ENCODE results near the gene GAS7.
"Not testable (repeated sequence)": the region's sequence is repeated elsewhere in the genome, so short reads cannot be mapped to it uniquely, and the experiment has no call there.

Gene GAS7

DNA sequence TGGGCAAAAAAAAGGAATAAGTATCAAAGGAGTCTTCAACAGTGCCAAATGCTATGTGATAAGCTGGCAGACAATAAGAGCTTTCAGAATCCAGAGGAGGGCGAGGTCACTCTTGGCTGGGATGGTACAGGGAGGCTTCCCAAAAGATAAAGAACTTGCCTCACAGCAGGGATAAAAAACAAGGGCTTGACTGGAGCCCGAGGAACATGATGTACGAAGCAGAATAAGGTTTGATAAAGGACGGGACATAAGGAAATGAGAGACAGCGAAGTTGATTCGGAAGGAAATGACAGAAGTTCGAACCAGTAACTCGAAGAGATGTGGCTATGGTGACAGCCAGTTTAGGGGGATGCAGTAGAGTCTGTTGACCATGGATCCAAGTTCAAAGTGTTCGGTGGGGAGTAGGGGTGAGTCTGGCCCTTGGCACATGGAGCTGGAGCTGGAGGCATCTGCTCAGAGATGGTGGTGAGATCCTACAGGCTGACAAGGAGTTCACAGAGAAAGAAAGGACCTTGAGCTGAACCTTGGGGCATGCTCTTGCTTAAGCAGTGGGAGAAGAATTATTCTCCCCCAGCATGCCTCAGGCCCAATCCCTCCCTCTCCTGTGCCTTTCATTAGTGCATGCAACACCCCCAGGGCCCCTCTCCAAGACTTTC lies 155.7 kb downstream of the GAS7 start:
- DNase-seq, result no peak

DNA sequence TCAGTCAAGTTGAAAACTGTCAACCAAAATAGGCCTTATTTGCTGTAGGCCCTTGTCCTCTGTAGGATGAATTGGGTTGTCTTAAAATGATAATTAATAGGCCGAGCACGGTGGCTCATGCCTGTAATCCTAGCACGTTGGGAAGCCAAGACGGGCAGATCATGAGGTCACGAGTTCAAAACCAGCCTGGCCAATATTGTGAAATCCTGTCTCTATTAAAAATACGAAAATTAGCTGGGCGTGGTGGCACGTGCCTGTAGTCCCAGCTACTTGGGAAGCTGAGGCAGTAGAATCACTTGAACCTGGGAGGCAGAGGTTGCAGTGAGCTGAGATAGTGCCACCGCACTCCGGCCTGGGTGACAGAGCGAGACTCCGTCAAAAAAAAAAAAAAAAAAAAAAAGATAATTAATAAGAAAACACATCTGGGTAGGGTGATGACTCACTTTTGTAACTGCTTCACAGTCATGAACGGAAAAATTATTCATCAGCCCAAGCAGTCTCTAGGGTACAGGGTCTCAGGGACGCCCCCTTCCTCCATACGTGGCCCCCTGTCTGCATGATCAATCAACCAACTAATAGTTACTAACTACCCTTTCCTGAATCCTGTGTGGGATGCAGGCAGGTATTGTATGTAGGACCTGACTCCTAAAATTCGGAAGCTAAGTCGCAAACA lies 156.4 kb downstream of the GAS7 start:
- DNase-seq, result no peak

DNA sequence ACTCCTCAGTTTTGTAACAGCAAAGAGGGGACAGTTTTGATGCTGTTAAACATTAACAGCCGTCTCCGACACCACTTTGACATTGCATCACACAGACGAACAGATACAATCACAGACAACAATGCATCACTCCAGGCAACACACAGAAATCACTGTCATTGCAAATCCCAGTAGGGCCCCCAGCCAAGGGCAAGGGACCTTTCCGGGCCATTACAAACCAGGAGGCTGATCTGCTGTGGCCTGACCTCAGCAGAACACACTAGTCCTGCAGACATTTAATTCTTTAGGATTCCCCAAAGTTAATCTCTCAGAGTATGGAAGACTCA lies 157.2 kb downstream of the GAS7 start:
- DNase-seq, result no peak

DNA sequence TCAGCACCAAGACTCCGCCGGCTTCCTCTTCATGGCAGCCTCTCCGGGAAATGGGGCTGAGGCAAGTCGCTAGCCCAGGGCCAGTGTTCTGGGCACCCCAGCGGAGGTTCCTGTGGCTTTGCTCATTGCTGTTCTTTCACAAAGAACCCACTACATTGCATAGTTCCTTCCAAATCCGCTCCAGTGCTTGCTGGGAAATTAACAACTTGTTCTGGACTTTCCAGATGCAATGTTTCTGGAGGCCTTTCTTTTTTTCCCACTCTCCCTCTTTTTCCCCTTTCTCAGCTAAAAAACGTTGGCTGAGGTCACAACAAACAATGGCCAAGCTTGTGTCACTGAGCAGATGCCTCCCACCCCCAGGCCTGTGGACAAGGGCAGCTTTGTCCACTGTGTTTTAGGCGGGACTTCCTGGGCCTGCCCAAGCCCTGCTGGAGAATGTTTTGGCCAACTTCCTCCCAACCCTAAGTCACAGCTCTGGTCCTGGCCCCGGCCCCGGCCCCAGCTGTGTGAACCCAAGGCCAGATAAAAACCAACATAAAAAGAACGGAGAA lies 161.8 kb downstream of the GAS7 start:
- no peak for DNase-seq

DNA sequence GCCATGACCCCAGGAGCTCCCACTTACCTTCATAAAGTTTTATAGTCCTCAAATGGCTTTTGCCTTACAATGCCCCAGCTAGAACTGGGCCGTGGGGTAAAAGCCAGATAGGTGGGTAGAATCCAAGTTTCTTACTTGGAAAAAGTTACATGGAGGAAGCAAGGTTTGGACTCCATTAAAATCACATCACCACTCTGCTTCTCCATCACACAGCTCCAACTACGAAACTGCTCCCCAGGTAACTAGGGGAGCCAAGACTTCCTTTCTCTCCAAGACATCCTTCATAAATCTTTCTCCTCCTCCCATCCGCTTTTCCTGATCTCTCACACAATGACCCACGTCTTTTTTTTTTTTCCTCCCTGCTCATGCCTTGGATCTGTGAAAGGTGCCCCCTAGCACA lies 162.5 kb downstream of the GAS7 start:
- DNase-seq, result no peak

DNA sequence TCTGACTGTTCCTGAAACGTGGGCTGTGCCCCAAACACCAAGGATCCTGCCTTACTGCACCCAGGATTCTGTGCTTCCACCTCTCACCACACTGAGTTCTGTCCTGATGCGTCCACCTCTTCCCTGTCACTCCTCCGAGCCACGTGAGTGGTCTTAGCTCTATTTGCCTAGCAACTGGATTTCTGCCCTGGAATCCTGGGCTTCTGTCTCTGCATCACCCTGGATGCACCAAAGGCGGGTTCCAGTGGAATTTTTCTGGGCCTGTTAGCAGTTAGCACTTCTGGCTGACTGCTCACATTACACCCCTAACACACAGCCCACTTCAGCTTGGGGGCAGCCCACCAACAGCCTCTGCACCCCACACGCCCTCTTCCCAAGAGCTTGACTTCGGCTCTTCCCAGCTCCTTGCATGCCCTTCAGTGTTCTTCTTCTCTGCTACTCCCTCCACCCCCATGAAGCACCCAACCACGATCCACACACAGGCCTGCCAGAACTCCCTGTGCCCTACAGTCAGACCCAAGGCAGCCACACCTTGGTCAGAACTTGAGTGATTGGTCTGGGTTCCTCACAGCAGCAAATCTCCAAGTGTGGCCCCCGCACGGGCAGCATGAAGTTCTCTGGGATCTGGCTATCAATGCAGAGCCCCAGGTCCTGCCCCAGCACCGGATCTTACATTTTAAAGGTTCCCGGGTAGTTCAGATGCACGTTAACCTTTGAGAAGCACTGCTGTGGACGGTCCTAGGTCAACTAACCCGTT lies 163.5 kb downstream of the GAS7 start:
- no peak for DNase-seq

DNA sequence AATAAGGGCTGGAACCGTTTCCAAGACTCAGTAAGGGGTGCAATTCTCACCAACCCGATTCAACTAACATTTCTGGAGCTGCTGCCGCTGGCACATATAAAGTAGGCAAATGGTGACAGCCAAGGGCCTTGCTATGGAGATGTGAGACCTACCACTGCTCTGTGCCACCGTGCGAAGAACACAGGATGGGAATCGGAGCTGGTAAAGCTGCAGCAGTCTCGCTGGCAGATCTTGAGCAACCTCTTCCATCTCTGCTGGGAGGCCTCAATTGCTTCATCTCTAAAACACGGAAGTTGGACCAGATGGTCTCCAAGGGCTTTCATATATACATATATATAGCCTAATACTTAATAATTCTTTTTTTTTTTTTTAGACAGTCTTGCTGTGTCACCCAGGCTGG lies 164.4 kb downstream of the GAS7 start:
- no peak for DNase-seq

DNA sequence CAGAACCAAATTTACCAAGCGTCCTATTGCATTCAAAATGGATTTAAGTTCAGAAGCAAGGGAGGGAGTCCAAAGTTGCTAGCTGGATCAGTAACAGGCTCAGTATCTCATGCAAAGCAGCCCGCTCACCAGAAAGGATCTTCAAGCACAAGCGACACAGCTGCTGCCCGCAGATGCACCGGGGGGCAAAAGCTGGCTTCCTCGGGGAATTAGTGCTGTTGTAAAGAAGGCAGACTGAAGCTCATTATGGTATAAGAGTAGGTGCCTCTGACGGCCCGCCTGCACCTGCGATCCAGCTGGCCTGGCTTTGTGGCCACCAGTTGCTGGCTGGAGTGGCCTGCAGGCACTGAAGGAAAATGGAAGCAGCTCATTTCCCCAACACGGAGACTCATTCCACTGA lies 165.0 kb downstream of the GAS7 start:
- no peak for DNase-seq

DNA sequence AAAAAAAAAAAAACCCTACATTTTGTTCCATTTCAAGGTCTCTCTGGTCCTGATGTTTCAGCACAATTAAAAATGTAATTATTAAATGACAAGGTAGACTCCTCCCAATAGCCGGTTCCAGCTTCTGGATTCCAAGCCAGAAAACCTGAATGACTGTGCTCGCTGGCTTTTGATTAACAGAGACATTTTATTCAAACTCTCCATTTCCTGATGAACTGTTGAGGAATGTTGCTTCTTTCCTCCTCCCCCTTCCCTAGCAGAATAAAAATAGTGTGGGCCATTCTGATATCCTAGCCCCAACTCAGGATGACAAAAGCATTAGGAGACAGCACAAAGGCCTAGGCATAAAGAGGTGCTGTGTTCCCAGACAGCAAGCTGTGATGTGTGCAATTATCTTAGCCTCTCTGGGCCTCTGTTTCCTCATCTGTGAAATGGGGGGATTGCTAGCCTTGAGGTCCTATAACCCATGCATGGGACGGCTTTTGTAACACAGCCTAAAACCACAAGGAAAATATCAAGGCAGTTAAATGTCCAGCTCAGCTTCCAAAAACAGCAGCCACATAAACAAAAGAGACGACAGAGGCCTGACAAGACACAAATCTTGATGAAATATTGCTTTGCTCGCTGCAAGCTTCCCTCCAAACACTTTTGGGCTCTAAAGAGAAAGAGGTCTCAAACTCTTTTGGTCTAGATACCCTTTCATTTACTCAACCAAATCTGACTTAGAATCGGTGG lies 166.1 kb downstream of the GAS7 start:
- no peak for DNase-seq

DNA sequence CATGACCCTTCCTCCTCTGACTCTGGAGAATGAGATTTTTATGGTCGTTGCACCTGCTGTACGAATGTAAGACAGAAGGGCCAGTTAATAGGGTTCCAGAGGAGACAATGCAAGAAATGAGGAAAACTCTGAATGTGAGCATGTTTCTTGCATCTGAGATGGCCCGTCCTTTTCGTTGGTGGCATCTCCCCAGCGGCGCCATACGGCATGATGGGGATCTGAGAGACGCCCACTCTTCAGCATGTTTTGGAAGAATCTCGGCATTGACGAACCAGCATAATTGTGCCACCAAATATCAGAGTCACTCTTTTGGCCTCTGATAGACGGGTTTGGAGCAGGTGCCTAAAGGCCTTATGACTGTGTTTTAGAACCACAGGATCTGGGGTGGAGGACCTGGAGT lies 166.8 kb downstream of the GAS7 start:
- no peak for DNase-seq

DNA sequence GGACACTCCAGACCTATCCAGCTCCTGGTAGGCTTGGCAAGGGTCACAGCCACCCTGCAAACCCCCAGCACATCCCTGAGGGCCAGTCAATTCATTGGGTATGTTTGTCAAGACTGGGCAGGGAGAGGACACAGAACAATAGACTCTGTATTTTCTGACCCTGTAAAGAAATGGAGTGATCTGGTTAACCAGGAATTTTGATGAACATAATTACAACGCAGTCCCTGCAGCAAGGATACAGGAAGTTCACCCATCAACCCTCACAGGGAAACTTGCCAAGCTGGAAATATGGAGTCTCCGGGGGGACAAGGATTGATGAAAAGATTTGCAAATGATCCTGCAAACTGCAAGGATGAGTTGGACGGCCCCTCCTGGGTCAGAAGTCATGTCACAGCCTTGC lies 167.3 kb downstream of the GAS7 start:
- DNase-seq, result no peak

DNA sequence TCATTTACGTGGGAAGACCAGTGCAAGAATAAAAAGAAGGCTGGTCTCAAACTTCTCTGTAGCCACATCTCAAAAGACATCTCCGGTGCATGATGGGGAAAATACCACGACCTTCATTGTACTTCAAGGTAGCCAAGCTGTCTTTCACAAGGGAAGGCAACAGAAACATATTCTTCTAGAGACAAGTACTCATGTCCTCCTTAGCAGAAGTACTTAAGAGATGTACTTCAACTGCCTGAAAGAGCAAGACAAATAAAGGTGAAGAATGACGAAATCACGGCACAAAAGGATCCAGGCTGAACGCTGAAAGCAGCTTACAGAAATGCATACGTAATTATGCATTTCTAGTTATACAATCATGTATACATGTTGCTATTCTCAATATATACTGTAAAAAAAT lies 169.3 kb downstream of the GAS7 start:
- no peak for DNase-seq

DNA sequence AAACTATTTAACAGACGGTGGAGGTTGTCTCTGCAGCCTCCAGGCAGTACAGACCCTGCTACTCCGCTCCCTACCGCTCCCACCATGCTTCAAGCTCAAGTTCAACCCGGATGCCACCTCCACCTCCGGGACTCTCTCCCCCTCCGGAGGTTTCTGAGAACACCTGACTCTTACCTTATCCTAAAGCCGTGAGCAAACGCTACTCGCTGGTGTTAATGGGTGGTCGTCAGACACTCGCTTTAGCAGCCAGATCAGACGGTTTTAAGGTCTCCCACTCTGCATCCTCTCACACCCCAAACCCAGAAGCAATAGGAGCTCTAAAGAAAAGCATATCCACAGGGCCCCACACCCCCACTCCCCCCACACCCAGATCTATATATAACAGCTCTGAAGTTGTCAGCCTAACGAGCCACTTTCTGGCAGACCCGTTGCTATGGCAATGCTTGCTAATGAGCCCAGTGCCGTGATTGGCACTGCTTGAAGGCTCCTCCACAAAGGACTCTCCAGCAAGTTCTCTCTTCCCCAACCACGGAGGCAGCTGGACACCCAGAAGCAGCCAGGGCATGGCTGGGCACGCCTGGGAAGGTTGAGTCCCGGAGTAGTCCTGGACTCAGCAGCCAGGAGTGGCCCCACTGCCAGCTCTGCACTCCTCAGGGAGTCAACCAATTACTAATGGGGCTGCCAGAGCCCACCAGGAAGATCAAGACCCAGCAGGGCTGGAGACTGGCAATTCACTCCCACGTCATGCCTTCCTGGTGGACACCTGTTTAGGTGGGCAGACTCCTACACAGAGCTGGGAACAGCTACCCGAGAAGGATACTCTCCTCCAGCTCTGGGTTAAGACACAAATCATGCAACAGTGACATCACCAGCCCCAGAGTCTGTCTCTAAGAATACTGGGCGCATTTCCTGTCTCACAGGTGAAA lies 172.2 kb downstream of the GAS7 start:
- DNase-seq, result no peak

DNA sequence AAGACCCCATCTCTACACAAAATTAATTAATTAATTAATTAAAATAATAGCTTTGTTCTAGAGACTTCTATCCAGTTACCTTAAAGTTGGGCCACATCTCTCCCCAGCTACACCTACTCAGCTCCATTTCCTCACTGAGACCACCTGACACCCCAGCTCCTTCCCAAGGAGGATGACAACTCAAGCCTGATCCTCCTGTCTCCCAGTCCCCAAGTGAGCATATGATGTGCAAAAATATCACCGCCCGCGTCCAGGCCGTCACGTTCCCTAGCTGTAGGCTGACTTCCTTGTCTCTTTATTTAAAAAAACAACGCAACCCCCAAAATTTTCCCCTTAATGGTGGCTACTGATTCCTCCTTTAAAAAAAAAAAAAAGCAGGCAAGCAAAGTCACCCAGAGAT lies 173.2 kb downstream of the GAS7 start:
- no peak for DNase-seq

DNA sequence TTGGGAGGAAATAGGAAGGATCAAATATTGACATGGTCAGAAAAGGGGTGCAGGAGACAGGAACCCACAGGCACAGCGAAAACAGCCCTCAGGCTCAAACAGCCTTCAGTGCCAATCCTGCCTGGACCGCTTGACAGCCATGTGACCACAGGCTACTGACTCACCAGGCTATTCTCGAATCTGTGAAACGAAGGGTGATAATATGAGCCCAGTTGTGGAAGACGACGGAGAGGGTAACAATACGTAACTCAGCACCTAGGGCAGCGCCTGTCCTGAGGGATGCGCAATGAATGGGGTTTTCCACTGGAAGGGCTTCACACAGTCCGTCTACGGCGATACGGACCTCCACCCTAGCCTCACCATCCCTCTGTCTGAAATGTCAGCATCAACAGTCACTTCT lies 176.0 kb downstream of the GAS7 start:
- no peak for DNase-seq

DNA sequence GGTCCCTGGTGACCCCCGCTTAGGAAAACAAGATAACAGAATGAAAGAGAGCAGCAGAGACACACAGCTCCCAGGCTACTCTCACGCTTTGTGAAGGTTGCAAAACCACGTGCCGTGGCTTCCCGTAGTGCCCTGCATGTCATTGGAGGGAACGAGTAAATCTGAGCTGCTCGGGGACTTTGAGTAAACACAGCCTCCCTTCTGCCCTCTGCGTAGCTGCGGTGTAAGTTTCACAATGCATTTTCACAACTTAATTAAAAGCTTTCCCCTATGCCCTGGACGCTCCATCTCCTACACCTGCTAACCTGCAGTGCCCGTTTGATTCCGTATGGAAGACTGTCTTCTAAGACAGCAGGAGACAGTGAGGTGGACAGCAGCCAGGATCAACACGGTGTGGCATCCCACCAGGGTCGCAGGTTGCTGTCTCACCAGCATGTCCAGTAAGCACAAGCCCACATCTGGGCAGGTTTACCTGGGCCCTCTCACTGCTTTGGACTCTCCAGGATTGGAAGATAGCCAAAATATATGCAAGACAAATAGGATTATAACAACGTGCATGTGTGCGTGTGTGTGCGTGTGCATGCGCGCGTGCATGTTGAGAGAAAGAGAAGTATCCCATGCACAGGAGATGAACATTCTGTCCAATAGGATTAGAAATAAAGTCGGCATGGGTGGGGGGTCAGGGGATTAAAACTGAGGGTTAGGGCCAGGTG lies 177.0 kb downstream of the GAS7 start:
- no peak for DNase-seq

DNA sequence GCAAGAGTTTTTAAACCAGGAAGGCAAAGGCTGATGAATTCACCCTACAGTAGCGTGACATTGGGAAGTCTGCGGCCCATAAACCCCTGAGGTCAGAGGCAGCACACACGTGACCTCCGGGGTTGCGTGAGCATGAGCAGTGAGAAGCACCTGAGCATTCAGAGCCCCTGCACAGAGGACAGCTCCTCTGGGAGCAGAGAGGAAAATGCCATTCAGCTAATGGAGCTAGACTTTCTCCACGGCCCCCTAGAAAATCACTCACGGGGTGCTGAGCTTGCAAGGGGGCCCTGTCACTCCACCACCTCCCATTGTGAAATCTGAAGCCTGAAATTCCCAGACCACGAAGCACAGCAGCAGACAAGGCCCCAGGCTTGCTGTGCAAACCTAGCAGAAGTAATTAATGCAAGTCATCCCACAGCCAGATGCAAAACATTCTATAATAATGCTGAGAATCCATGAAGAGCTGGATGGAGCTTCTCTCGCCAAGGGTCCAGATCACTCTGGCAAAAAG lies 178.4 kb downstream of the GAS7 start:
- DNase-seq, result no peak

DNA sequence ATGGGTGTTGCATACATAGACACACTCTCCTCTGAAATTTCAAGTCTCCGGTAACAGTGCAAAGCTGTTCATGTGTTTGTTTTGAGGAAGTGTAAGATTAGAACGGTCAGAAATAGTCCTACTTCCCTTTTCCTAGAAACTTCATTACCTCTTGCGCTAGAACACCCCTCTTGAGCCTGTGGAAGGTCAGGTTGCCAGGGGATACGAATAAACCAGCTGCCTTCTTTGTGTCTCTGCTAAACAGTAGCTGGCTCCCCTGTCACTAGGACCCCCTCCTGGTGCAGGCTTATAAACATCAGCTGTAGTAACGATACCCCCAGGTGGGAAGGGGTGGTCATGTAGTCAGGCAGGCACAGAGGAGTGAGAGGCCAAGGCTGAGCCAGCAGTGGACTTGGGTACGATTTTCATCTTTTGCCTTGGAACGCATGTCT lies 179.9 kb downstream of the GAS7 start:
- no peak for DNase-seq

DNA sequence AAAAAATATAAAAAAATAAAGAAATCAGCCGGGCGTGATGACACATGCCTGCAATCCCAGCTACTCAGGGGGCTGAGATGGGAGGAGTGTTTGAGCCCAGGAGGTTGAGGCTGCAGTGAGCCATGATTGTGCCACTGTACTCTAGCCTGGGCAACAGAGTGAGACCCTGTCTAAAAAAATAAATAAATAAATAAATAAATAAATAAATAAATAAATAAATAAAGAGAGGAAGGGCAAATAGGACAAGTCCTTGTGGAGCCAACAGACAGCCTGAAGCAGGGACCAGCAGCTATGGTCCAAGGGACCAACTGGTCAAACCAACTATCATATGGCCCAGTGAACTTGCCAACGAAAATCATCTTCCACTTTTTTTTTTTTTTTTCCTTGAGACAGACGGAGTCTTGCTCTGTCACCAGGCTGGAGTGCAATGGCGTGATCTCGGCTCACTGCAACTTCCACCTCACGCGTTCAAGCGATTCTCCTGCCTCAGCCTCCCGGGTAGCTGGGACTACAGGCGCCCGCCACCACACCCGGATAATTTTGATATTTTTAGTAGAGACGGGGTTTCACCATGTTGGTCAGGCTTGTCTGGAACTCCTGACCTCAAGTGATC lies 181.3 kb downstream of the GAS7 start:
- DNase-seq, result not testable (repeated sequence)

DNA sequence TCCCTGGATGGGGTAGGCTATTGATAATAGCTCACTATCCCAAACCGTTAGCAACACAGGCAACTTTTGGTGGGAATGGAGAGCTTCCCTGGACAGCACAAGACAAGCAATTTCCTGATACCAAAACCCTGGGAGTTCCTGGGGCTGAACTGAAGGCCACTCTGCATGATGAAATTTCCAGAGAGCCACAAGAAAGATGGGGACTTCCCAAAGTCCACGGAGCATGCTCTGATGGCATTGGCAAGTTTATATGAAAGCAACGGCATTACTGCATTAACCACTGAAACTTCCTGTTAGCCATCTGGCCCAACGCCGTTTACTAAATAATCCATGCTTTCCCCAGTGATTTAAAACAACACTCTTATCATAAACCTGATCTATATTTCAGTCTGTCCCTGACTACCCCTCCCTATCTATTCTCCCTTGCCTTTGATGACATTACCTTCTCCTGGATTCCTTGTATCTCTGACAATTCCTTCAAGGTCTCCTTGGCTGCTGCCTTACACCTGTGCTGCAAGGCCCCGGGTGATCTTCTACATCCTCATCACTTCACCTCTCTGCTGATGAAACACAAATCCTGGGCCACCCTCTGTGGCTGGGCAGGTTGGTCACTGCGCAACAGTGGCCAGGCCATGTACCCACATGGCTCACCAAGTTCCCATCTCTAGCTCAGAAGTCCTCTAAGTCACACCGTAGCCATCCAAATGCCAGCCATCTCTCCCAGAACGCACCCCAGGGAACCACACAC lies 184.9 kb downstream of the GAS7 start:
- DNase-seq, result no peak
